ENCODE measurements around the gene TMEM74B. TPM values are rescaled to one million over a fixed set of nuclear protein-coding genes. Genes with fewer than 3 reads are reported as not detected.
"Not testable (repeated sequence)": the region's sequence is repeated elsewhere in the genome, so short reads cannot be mapped to it uniquely, and the experiment has no call there.

The TMEM74B gene
- total RNA-seq, 1 donor, result 0.27 TPM

GRCh38 chr20:1149812-1150211, 35.0 kb downstream of the TMEM74B start:
- not testable (repeated sequence) for DNase-seq (ENCODE audit: low read depth in 2 of 3, low spot score in 2 of 3)

- no peak for DNase-seq (ENCODE audit: low read depth in 2 of 3, low spot score in 2 of 3)
Measured at GRCh38 chr20:1146957-1147356, 37.8 kb downstream of the TMEM74B start.

DNA sequence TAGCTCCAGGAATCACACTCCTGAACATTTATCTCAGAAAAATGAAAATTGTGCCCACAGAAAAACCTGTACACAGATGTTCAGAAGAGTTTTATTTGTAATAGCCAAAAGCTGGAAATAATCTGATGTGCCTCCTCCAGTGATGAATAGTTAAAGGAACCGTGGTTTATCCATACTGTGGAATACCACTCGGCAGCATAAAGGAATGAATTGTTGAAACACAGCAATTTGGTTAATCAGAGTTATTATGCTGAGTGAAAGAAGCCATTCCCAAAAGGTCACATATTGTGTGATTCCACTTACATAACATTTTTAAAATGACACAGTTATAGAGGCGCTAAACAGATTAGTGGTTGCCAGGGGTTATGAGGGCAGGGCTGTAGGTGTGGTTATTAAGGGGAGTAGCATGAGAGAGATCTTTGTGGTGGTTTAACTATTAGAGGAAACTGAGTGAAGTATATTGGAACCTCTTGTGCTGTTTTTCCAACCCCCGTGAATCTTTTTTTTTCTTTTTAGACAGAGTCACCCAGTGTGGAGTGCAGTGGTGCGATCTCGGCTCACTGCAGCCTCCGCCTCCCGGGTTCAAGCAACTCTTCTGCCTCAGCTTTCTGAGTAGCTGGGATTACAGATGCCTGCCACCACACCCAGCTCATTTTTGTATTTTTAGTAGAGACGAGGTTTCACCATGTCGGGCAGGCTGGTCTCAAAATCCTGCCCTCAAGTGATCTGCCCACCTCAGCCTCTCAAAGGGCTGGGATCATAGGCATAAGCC, 40.2 kb downstream of the TMEM74B start:
- DNase-seq (ENCODE audit: low read depth in 2 of 3, low spot score in 2 of 3), result no peak

GRCh38 chr20:1137236-1137635, 47.5 kb downstream of the TMEM74B start:
- no peak for DNase-seq (ENCODE audit: low read depth in 2 of 3, low spot score in 2 of 3)

- no peak for DNase-seq (ENCODE audit: low read depth in 2 of 3, low spot score in 2 of 3)
Measured at GRCh38 chr20:1134836-1135235, 49.9 kb downstream of the TMEM74B start.

- DNase-seq (ENCODE audit: low read depth in 2 of 3, low spot score in 2 of 3), result no peak
Measured at GRCh38 chr20:1134355-1134754, 50.4 kb downstream of the TMEM74B start.

GRCh38 chr20:1131354-1131753, 53.4 kb downstream of the TMEM74B start:
- DNase-seq (ENCODE audit: low read depth in 2 of 3, low spot score in 2 of 3), result no peak

DNA sequence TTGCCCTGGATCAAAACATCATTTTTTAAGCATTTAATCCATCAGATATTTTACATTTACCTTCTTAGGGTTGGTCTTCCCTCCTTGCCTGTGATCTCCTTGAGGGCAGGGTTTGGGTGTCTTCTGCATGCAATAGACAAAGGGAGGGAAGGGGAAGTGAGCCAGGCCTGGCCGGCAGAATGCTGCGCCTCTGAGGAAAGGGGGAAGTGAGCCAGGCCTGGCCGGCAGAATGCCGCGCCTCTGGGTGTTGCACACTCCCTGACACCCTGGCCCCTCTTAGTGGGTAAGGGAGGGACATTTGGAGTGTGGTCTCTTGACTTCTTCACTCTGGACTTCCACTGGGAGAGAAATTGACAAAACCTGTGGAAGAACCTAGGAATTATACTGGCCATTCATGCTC, 53.9 kb downstream of the TMEM74B start:
- peak in 2 of 3 donors; percentile 28 to 33 for DNase-seq (ENCODE audit: low read depth in 2 of 3, low spot score in 2 of 3)

Other genes with a start within 250 kb of the TMEM74B start
- gene RSPO4, start 182.7 kb downstream of the TMEM74B start, total RNA-seq, result not detected
- 71.9 TPM for gene PSMF1, start 66.4 kb downstream of the TMEM74B start, total RNA-seq
- gene C20orf202, start 18.5 kb upstream of the TMEM74B start, total RNA-seq, result under 0.01 TPM
- gene RAD21L1, start 41.1 kb upstream of the TMEM74B start, total RNA-seq, result not detected
- gene SNPH, start 81.3 kb upstream of the TMEM74B start, total RNA-seq, result 1.3 TPM
- gene SDCBP2, start 144.2 kb upstream of the TMEM74B start, total RNA-seq, result 0.81 TPM
- 107 TPM for gene FKBP1A, start 208.1 kb upstream of the TMEM74B start, total RNA-seq

Measured in hematopoietic multipotent progenitor cell (in vitro differentiated cells).